ENCODE measurements around the gene PARP6.

GRCh38 chr15:72203507-72203837 lies 68.9 kb downstream of the PARP6 start:
- TF ChIP-seq CTCF (IDR thresholded peaks at IDR 0.05; ENCODE audit: low read depth, low read length, poor library complexity, severe bottlenecking) (no peak), EZH2phosphoT487 (IDR thresholded peaks at IDR 0.05; ENCODE audit: borderline replicate concordance, low read length) (no peak)
